ENCODE data around the gene MEF2A. TPM values are rescaled to one million over a fixed set of nuclear protein-coding genes. Genes with fewer than 3 reads are reported as not detected.

MEF2A gene
- total and polyA plus RNA-seq, 10 of the 15 experiments (the other 5 are each of a cell fraction or from before 2014, with no cell fraction given), result 7.2 to 46.7 (median 35.9) TPM

DNA sequence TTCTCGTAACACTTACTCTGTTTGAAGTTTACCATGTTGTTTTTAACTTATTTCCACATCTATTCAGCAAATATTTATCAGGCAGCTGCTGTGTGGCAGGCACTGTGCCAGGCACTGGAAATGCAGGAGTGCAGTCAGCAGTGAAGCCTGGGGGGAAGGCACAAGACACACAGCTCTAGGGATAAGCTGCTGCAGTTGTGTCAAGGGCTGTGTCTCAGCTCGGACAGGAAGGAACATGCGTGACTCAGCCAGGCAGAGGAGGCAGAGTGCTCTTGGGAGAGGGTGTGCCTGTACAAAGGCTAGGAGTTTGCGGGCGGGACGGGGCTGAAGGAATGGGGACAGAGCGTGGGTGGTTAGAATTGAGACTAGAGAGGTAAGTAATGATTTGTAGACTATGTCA is 142.8 kb downstream of the MEF2A start (continued):
- TF ChIP-seq CBX5 (IDR thresholded peaks at IDR 0.05; ENCODE audit: low read depth), result no peak
- TF ChIP-seq, protein P1, sequence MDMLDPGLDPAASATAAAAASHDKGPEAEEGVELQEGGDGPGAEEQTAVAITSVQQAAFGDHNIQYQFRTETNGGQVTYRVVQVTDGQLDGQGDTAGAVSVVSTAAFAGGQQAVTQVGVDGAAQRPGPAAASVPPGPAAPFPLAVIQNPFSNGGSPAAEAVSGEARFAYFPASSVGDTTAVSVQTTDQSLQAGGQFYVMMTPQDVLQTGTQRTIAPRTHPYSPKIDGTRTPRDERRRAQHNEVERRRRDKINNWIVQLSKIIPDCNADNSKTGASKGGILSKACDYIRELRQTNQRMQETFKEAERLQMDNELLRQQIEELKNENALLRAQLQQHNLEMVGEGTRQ (IDR thresholded peaks at IDR 0.05; ENCODE audit: borderline replicate concordance, low read depth, low read length), result no peak
- no peak for TF ChIP-seq EED (IDR thresholded peaks at IDR 0.05; ENCODE audit: low read depth)
- TF ChIP-seq, protein P2, sequence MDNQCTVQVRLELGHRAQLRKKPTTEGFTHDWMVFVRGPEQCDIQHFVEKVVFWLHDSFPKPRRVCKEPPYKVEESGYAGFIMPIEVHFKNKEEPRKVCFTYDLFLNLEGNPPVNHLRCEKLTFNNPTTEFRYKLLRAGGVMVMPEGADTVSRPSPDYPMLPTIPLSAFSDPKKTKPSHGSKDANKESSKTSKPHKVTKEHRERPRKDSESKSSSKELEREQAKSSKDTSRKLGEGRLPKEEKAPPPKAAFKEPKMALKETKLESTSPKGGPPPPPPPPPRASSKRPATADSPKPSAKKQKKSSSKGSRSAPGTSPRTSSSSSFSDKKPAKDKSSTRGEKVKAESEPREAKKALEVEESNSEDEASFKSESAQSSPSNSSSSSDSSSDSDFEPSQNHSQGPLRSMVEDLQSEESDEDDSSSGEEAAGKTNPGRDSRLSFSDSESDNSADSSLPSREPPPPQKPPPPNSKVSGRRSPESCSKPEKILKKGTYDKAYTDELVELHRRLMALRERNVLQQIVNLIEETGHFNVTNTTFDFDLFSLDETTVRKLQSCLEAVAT (IDR thresholded peaks at IDR 0.05), result no peak
- no peak for TF ChIP-seq WRNIP1 (IDR thresholded peaks at IDR 0.05; ENCODE audit: borderline replicate concordance, low read depth, low read length)
- TF ChIP-seq KLF5 (IDR thresholded peaks at IDR 0.05; ENCODE audit: partially characterized antibody), result no peak
- no peak for TF ChIP-seq PAX8 (IDR thresholded peaks at IDR 0.05)

DNA sequence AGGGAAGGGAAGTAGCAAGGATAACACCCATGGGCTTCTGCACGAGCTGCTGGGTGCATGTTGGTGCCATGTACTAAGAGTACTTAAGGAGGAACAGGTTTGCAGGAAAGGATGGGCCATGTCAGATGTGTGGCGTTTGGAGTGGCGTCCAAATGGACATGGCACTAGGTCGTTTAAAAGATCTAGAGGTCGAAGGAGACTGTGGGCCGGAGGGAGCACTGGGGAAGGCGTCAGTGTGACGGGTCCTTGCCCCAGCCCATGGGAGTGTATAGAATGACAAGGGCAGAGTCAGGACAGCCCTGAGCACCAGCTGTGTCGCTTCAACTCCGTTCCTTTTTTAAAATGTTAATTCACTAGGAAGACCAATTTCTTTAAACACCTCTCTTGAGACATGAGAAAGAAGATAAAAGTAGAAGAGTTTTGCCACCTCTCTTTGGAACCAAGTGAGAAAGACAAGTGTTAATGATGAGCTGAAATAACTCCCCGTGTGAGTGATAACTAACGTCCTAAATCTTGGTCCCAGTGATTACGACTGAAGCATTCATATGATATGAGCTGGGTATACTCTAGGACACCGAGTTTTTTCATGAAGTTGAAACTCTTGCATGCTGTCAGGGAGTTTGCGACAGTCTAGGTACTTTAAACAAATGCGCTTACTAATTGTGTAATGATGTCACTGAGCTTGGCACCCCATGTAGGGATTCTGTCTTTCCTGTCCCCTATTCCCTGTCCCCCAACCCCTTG is 143.6 kb downstream of the MEF2A start:
- DNase-seq (ENCODE audit: low read depth, low spot score) (no peak), ATAC-seq (no peak), FAIRE-seq (no peak)
- 96% methylated on average over 16 of the region's 16 CpGs for WGBS (ENCODE audit: insufficient coverage, insufficient replicate concordance, low lambda C conversion rate, missing lambda C conversion rate)
- Histone ChIP-seq H3K4me2 (ENCODE audit: control insufficient read depth, insufficient read depth) (no peak overlapping the region), H3K9ac (ENCODE audit: control insufficient read depth, insufficient read depth, low read length) (no peak overlapping the region), H3K4me1 (ENCODE audit: control insufficient read depth, insufficient read depth, low read length) (peaks cover 18% of the 10 kb centered on the region), H2AFZ (ENCODE audit: control insufficient read depth, low read depth, low read length) (no peak overlapping the region), H3K36me3 (ENCODE audit: control insufficient read depth in 2 of 2, insufficient read depth in 2 of 2, low read length in 1 of 2) (peaks cover 2 to 29% of the 10 kb centered on the region in 2 experiments), H3K9me3 (replicated peaks; ENCODE audit: control insufficient read depth, insufficient read depth, low read length) (no peaks in the 10 kb centered on the region), H3K27ac (ENCODE audit: control insufficient read depth, insufficient read depth) (no peak overlapping the region), H4K20me1 (ENCODE audit: control insufficient read depth, insufficient read depth) (peaks cover 3% of the 10 kb centered on the region; the same call in 1 of the 2 replicates), H3K79me2 (ENCODE audit: control insufficient read depth, insufficient read depth, low read length) (no peaks in the 10 kb centered on the region), H3K27me3 (replicated peaks in 1 of 2; ENCODE audit: control insufficient read depth in 2 of 2, insufficient read depth in 2 of 2, low read length in 1 of 2) (no peaks in the 10 kb centered on the region), H3K4me3 (no peak overlapping the region)
- in situ Hi-C loops (cut with MboI), result no loop called here
- no peak for TF ChIP-seq HDAC2 (IDR thresholded peaks at IDR 0.05)
- no peak for TF ChIP-seq RBBP5 (conservative IDR thresholded peaks at IDR 0.05)
- no peak for TF ChIP-seq BMI1 (IDR thresholded peaks at IDR 0.05; ENCODE audit: borderline replicate concordance)
- TF ChIP-seq SP1 (IDR thresholded peaks at IDR 0.05; ENCODE audit: low read depth, low read length), result no peak
- TF ChIP-seq GATAD2B (conservative IDR thresholded peaks at IDR 0.05; ENCODE audit: low read depth), result no peak
- no peak for TF ChIP-seq WRNIP1 (IDR thresholded peaks at IDR 0.05; ENCODE audit: borderline replicate concordance, low read depth, low read length)
- no peak for TF ChIP-seq IKZF1 (conservative IDR thresholded peaks at IDR 0.05)
- TF ChIP-seq, protein P3, sequence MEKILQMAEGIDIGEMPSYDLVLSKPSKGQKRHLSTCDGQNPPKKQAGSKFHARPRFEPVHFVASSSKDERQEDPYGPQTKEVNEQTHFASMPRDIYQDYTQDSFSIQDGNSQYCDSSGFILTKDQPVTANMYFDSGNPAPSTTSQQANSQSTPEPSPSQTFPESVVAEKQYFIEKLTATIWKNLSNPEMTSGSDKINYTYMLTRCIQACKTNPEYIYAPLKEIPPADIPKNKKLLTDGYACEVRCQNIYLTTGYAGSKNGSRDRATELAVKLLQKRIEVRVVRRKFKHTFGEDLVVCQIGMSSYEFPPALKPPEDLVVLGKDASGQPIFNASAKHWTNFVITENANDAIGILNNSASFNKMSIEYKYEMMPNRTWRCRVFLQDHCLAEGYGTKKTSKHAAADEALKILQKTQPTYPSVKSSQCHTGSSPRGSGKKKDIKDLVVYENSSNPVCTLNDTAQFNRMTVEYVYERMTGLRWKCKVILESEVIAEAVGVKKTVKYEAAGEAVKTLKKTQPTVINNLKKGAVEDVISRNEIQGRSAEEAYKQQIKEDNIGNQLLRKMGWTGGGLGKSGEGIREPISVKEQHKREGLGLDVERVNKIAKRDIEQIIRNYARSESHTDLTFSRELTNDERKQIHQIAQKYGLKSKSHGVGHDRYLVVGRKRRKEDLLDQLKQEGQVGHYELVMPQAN (conservative IDR thresholded peaks at IDR 0.05), result no peak
- TF ChIP-seq RFX5 (IDR thresholded peaks at IDR 0.05; ENCODE audit: low read depth, low read length), result no peak
- TF ChIP-seq SREBF1 (IDR thresholded peaks at IDR 0.05; ENCODE audit: low read length), result no peak
- no TSS peak for BruUV-seq (replicated peaks)
- ChIA-PET RAD21 (ENCODE audit: unreplicated experiment) (no interaction called here), SMC1A (ENCODE audit: uncharacterized antibody, unreplicated experiment) (interaction anchor here (0.6 to 2.2 kb wide), 5 partner anchors 10 to 428 kb away, joined by 3 to 5 read pairs (median 3); no protein-coding TSS in a partner anchor), POLR2A (no interaction called here), CTCF (interaction anchor here (1.8 kb wide), 1 partner anchor 434 kb away, joined by 4 read pairs; no protein-coding TSS in a partner anchor)
- intact Hi-C loops (cut with micrococcal nuclease; ENCODE audit: unreplicated experiment), result loop anchor here (10.0 kb wide), 1 partner anchor 365 kb away; no protein-coding TSS in a partner anchor
